GM06990 (cell line): ENCODE data around the gene PSPN.

ENCODE experiments used
- DNase-seq: peaks from one replicate; pipeline ENCODE4 v3.0.0-alpha.2; 2011; ENCODE audit not compliant: insufficient read length; ENCODE audit errors: extremely low read depth
- H3K27me3 ChIP-seq: replicated peaks from 2 replicates; pipeline ENCODE4 v1.6.0; 2011; ENCODE audit warnings: low read length; ENCODE audit not compliant: control insufficient read depth, insufficient read depth
- H3K36me3 ChIP-seq: 2 replicates; pipeline ENCODE4 v1.5.1; 2011; ENCODE audit warnings: low read length; ENCODE audit not compliant: control insufficient read depth, insufficient read depth
- H3K4me3 ChIP-seq: replicated peaks from 2 replicates; pipeline ENCODE4 v1.5.1; 2011; ENCODE audit warnings: low read depth, mild to moderate bottlenecking, control low read depth, low read length
- TF ChIP-seq, protein P1 (sequence below): IDR thresholded peaks from 2 replicates; pipeline ENCODE4 v1.5.1; 2011; ENCODE audit warnings: low read length, control low read depth, mild to moderate bottlenecking, inconsistent platforms; ENCODE audit not compliant: insufficient read depth, poor library complexity, severe bottlenecking

PSPN gene

DNA sequence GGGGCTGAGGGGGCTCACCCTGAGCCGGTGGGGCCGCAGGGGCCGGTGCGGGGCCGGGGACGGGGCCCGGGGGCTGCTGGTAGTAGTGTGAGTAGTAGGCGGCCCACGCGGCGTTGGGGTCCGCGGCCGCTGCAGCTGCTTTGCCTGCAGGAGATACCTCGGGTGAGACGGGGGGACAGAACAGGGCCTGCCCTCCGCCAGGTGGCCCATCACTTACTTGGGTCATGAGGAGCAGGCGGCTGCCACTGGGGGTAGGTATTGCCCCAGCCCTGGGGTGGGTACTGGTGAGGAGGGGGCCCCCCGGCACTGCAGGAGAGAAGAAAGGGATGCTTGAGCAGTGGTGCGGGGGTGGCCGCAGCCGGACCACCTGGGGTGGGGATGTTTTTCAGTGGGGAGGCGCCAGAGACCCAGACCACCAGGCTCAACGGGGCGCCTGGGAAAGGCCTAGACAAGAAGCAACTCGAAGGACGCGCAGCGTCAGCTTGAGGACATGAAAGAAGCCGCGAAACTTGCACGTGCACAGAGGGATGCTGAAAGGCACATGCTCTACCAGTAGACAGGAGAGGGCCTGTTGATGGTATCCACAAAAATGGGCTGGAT lies 40.0 kb upstream of the PSPN start:
- H3K36me3 ChIP-seq: peaks cover 51% of the 10 kb centered on the region

DNA sequence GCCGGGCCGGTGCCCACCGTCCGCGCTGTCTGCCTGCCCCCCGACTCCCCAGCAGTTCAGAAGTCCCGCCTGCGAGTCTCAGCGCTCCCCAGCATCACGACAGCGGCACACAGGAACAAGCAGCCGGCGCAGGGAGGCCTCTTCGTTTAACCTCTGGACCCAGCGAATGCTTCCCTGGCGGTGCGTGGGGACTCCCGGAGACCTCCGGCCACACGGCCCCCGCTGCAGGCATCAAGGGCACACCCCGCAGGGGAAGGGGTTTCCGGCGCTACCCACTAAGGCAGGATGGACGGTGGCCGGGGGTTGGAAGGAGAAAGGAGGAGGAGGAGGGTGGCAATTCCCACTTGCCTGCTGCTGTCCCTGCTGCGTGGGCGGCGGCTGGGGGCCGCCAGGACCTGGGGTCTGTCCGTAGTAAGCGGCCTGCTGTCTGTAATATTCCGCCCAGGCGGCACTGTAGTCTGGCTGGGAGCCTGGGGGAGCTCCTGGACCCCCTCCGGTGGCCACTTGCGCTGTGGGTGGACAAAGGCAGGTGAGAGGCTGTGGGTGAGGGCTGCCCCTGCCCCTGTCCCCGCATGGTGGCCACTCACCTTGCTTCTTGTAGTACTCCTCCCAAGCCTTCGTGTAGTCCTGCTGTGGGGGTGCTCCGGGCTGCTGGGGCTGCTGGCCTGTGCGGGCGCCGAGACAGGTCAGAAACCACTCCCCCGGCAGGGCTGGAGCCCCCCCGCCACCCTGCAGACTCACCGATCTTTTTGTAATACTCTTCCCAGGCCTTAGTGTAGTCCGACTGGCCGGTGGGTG lies 39.3 kb upstream of the PSPN start:
- TF ChIP-seq, protein P1, sequence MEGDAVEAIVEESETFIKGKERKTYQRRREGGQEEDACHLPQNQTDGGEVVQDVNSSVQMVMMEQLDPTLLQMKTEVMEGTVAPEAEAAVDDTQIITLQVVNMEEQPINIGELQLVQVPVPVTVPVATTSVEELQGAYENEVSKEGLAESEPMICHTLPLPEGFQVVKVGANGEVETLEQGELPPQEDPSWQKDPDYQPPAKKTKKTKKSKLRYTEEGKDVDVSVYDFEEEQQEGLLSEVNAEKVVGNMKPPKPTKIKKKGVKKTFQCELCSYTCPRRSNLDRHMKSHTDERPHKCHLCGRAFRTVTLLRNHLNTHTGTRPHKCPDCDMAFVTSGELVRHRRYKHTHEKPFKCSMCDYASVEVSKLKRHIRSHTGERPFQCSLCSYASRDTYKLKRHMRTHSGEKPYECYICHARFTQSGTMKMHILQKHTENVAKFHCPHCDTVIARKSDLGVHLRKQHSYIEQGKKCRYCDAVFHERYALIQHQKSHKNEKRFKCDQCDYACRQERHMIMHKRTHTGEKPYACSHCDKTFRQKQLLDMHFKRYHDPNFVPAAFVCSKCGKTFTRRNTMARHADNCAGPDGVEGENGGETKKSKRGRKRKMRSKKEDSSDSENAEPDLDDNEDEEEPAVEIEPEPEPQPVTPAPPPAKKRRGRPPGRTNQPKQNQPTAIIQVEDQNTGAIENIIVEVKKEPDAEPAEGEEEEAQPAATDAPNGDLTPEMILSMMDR: no peak
- no peak for DNase-seq
- H3K27me3 ChIP-seq: no peaks in the 10 kb centered on the region
- no peak overlapping the region for H3K4me3 ChIP-seq
- peaks cover 46% of the 10 kb centered on the region for H3K36me3 ChIP-seq

More for the DNA sequence above, 40.0 kb upstream of the PSPN start:
- no peak overlapping the region for H3K4me3 ChIP-seq
- DNase-seq: no peak
- TF ChIP-seq, protein P1: no peak
- no peaks in the 10 kb centered on the region for H3K27me3 ChIP-seq

DNA sequence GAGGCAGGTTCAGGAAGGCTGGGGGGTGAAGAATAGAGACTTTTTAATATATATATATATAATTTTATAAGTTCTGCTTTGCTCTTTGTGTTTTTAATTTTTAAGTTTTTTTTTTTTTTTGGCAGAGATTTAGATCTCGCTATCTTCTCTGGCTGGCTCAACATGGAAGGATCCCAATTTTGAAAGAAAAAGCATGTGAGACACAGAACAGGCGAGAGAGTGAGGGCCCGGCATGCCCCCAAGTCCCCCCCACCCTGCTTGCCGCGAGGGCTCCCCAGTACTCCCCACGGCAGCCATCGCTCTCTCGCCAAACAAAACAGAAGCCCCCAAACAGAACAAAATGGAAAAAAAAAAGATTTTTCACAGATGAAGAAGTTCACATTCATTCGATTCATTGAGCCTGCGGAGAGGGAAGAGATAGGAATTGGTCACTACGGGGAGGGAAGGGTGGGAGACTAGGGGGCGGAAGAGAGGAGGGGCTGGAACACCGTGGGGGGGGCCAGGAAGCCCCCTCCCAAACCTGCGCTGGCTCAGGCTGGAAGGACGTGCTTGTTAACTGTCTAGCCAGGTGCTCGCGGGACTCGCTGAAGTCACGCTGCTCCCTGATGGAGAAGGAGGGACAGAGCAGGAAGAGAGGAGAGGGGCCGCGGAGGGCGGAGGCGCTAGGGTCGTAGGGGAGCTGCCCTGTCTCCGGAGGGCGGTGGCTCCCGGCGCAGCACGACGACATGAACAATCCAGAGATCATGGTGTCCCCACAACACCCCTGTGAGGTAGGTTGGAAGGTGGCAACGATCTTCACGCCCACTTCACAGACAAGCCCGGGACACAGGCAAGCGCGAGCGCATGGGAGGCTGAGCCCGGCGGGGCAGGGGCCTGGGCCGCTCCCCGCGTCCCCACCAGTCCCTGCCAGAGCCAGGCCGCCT lies 38.2 kb upstream of the PSPN start:
- H3K4me3 ChIP-seq: no peak overlapping the region
- peaks cover 39% of the 10 kb centered on the region for H3K36me3 ChIP-seq
- no peaks in the 10 kb centered on the region for H3K27me3 ChIP-seq
- TF ChIP-seq, protein P1: no peak
- DNase-seq: no peak

DNA sequence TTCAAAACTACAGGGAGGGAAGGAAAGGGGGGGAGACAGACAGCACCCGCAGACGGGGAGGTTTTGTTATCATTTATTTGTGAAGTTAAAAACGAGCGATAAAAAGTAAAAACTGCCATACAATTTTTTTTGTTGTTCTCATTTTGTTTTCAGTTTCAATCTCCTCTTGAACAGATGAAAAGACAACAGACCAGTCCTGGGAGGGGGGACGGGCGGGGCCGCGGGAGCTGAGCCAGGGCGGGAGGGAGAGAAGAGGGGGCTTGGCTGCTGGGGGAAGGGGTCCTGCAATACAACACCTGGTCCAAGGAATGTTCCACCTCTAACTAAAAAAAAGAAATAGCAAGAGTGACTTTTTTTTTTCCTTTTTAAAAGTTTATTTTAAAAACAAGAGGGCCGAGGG lies 37.6 kb upstream of the PSPN start:
- no peaks in the 10 kb centered on the region for H3K27me3 ChIP-seq
- H3K36me3 ChIP-seq: peaks cover 35% of the 10 kb centered on the region
- no peak for DNase-seq
- no peak overlapping the region for H3K4me3 ChIP-seq
- TF ChIP-seq, protein P1: no peak

DNA sequence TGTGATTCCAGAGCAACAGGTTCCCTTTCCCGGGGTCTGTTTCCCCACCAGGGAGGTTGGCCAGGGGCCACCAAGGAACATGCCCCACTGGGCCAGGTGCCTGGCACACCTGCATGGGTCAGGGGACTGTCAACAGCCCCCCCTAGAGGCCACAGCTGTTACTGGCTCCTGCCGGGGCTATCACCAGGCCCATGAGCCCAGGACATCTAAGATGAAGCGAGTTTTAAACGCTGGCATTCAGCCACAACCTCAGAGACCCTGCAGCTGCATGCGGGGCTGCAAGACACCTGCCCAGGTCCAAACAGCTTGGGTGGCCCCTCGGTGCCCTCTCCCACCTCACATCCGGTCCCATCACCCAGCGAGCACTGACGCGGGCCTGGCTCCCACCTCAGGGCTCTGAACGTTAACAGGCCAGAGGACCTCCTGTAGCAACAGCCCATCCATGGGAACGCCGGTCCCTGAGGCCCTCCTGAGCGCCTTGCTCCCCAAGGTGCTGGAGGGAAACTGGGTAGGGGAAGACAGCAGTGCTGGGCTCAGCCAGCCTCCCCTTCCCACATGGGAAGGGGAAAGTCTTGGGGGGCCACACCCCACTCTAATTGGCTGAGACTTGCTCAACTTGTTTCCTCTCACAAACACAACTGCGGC lies 36.8 kb upstream of the PSPN start:
- no peak for DNase-seq
- TF ChIP-seq, protein P1: peak; percentile 61
- Histone ChIP-seq H3K4me3 (no peak overlapping the region), H3K36me3 (peaks cover 28% of the 10 kb centered on the region), H3K27me3 (no peaks in the 10 kb centered on the region)
